ENCODE measurements around the gene HSPBP1. TPM values are rescaled to one million over a fixed set of nuclear protein-coding genes. Genes with fewer than 3 reads are reported as not detected.

Gene HSPBP1
- total RNA-seq, 1 donor from 2014 or later, result 67.3 TPM

- DNase-seq (ENCODE audit: low read depth), result no peak
- TF ChIP-seq CTCF (conservative IDR thresholded peaks at IDR 0.05; ENCODE audit: low read depth, low read length), result no peak
- no peak overlapping the region for H3K4me3 ChIP-seq (ENCODE audit: low read depth, low read length)
Observed at GRCh38 chr19:55311797-55312196, 31.9 kb upstream of the HSPBP1 start.

- TF ChIP-seq CTCF (conservative IDR thresholded peaks at IDR 0.05; ENCODE audit: low read depth, low read length), result no peak
- no peak for DNase-seq (ENCODE audit: low read depth)
- no peak overlapping the region for H3K4me3 ChIP-seq (ENCODE audit: low read depth, low read length)
Observed at GRCh38 chr19:55311397-55311796, 31.5 kb upstream of the HSPBP1 start.

- no peak for DNase-seq (ENCODE audit: low read depth)
- no peak for TF ChIP-seq CTCF (conservative IDR thresholded peaks at IDR 0.05; ENCODE audit: low read depth, low read length)
Observed at GRCh38 chr19:55310498-55310897, 30.6 kb upstream of the HSPBP1 start.

GRCh38 chr19:55309448-55309847 is 29.5 kb upstream of the HSPBP1 start:
- TF ChIP-seq CTCF (conservative IDR thresholded peaks at IDR 0.05; ENCODE audit: low read depth, low read length), result no peak
- DNase-seq (ENCODE audit: low read depth), result no peak
- H3K4me3 ChIP-seq (ENCODE audit: low read depth, low read length), result no peak overlapping the region

More at GRCh38 chr19:55310498-55310897, 30.6 kb upstream of the HSPBP1 start:
- H3K4me3 ChIP-seq (ENCODE audit: low read depth, low read length), result no peak overlapping the region

- H3K4me3 ChIP-seq (ENCODE audit: low read depth, low read length), result no peak overlapping the region
- no peak for TF ChIP-seq CTCF (conservative IDR thresholded peaks at IDR 0.05; ENCODE audit: low read depth, low read length)
Observed at GRCh38 chr19:55308281-55308680, 28.4 kb upstream of the HSPBP1 start.

GRCh38 chr19:55306712-55307111 is 26.8 kb upstream of the HSPBP1 start:
- no peak overlapping the region for H3K4me3 ChIP-seq (ENCODE audit: low read depth, low read length)
- no peak for TF ChIP-seq CTCF (conservative IDR thresholded peaks at IDR 0.05; ENCODE audit: low read depth, low read length)
- DNase-seq (ENCODE audit: low read depth), result no peak

More at GRCh38 chr19:55308281-55308680, 28.4 kb upstream of the HSPBP1 start:
- DNase-seq (ENCODE audit: low read depth), result no peak

- H3K4me3 ChIP-seq (ENCODE audit: low read depth, low read length), result no peak overlapping the region
- no peak for TF ChIP-seq CTCF (conservative IDR thresholded peaks at IDR 0.05; ENCODE audit: low read depth, low read length)
- no peak for DNase-seq (ENCODE audit: low read depth)
Observed at GRCh38 chr19:55305983-55306562, 26.2 kb upstream of the HSPBP1 start.
